CD14-positive monocyte (primary cell): ENCODE measurements around the gene GARIN3. TPM values are rescaled to one million over a fixed set of nuclear protein-coding genes. Genes with fewer than 3 reads are reported as not detected.

Source experiments
- DNase-seq, 3 donors: peaks; one replicate each; pipeline ENCODE4 v3.0.0-alpha.2; 2011 to 2022
- H2AFZ ChIP-seq: 2 replicates; pipeline ENCODE4 v1.6.0; 2012; ENCODE audit warnings: mild to moderate bottlenecking, low read depth, low read length, inconsistent platforms; ENCODE audit not compliant: insufficient read depth, poor library complexity, severe bottlenecking
- H3K27ac ChIP-seq, 2 donors: 1 replicate in 1 of 2; 2 replicates in 1 of 2; pipeline ENCODE4 v1.5.1; 2012 to 2013; ENCODE audit warnings: low read length in 2 of 2, control low read depth in 1 of 2, inconsistent platforms in 1 of 2, low read depth in 1 of 2, mild to moderate bottlenecking in 1 of 2
- H3K27me3 ChIP-seq, 2 donors: one replicate each; pipeline versions ENCODE4 v1.6.0 to v1.6.1; 2011 to 2013; ENCODE audit warnings: low read length in 2 of 2; ENCODE audit not compliant: control insufficient read depth in 2 of 2, insufficient read depth in 2 of 2
- H3K36me3 ChIP-seq, 2 donors: replicated peaks in 1 of 2; 1 replicate in 1 of 2; 2 replicates in 1 of 2; pipeline versions ENCODE4 v1.5.1 to v1.6.1; 2012 to 2013; ENCODE audit warnings: low read length in 2 of 2, control low read depth in 1 of 2, inconsistent platforms in 1 of 2, mild to moderate bottlenecking in 1 of 2; ENCODE audit not compliant: insufficient read depth in 2 of 2, control insufficient read depth in 1 of 2
- H3K4me1 ChIP-seq, 2 donors: 1 replicate in 1 of 2; 2 replicates in 1 of 2; pipeline versions ENCODE4 v1.5.1 to v1.6.1; 2012 to 2013; ENCODE audit warnings: low read length in 2 of 2, control low read depth in 1 of 2, inconsistent platforms in 1 of 2, mild to moderate bottlenecking in 1 of 2, moderate library complexity in 1 of 2; ENCODE audit not compliant: insufficient read depth in 2 of 2, control insufficient read depth in 1 of 2
- H3K4me2 ChIP-seq: replicated peaks from 2 replicates; pipeline ENCODE3; 2012; ENCODE audit warnings: low read length, moderate library complexity, mild to moderate bottlenecking; ENCODE audit not compliant: poor library complexity, severe bottlenecking; ENCODE audit errors: extremely low read depth
- H3K4me3 ChIP-seq, 3 experiments: fragments of 200-600 bp in 1 of 3; sonication (generic) in 1 of 3; replicated peaks in 1 of 3; 1 replicate in 2 of 3; 2 replicates in 1 of 3; pipeline ENCODE4 v1.5.1; 2011 to 2013; ENCODE audit warnings: low read length in 3 of 3, mild to moderate bottlenecking in 3 of 3, control low read depth in 2 of 3, low read depth in 2 of 3, inconsistent platforms in 1 of 3, moderate library complexity in 1 of 3
- H3K79me2 ChIP-seq: 2 replicates; pipeline ENCODE4 v1.6.0; 2012; ENCODE audit warnings: mild to moderate bottlenecking, control low read depth, inconsistent platforms, low read length, moderate library complexity; ENCODE audit not compliant: insufficient read depth
- H3K9ac ChIP-seq: 2 replicates; pipeline ENCODE4 v1.6.0; 2017; ENCODE audit warnings: low read length, mild to moderate bottlenecking; ENCODE audit not compliant: insufficient read depth, poor library complexity, severe bottlenecking
- H3K9me3 ChIP-seq, 2 donors: replicated peaks in 1 of 2; 1 replicate in 1 of 2; 2 replicates in 1 of 2; pipeline versions ENCODE4 v1.5.1 to v1.6.1; 2012 to 2013; ENCODE audit warnings: low read length in 2 of 2, control low read depth in 1 of 2; ENCODE audit not compliant: control insufficient read depth in 1 of 2, insufficient read depth in 1 of 2
- H4K20me1 ChIP-seq: 2 replicates; pipeline ENCODE4 v1.6.0; 2012; ENCODE audit warnings: mild to moderate bottlenecking, low read length, control low read depth, moderate library complexity; ENCODE audit not compliant: insufficient read depth
- H3K27ac Mint-ChIP-seq, 7 donors: one replicate each; pipeline ENCODE4 v1.8.0; 2020; ENCODE audit warnings: mild to moderate bottlenecking in 7 of 7, mixed read lengths in 7 of 7, moderate library complexity in 6 of 7, inconsistent platforms in 2 of 7
- H3K27me3 Mint-ChIP-seq, 3 donors: one replicate each; pipeline ENCODE4 v1.8.0; 2021 to 2022; ENCODE audit warnings: low read depth in 3 of 3, mild to moderate bottlenecking in 3 of 3, mixed read lengths in 3 of 3, moderate library complexity in 3 of 3, inconsistent platforms in 1 of 3
- H3K36me3 Mint-ChIP-seq, 2 donors: one replicate each; pipeline ENCODE4 v1.8.0; 2020; ENCODE audit warnings: mixed read lengths in 2 of 2, inconsistent platforms in 1 of 2, mild to moderate bottlenecking in 1 of 2
- H3K4me1 Mint-ChIP-seq: one replicate; pipeline ENCODE4 v1.8.0; 2020; ENCODE audit warnings: mild to moderate bottlenecking, mixed read lengths
- H3K4me3 Mint-ChIP-seq, 2 donors: one replicate each; pipeline ENCODE4 v1.8.0; 2020; ENCODE audit warnings: mild to moderate bottlenecking in 2 of 2, mixed read lengths in 2 of 2, moderate library complexity in 1 of 2
- H3K9me3 Mint-ChIP-seq, 7 donors: one replicate each; pipeline ENCODE4 v1.8.0; 2020 to 2022; ENCODE audit warnings: mixed read lengths in 7 of 7, mild to moderate bottlenecking in 6 of 7, moderate library complexity in 6 of 7, inconsistent platforms in 2 of 7
- WGBS: methylation state at CpG from one replicate; pipeline ENCODE4 v1.1.5; 2013; ENCODE audit warnings: missing lambda C conversion rate; ENCODE audit not compliant: insufficient coverage; 5-methylcytosine and 5-hydroxymethylcytosine counted together
- intact Hi-C, 2 donors: fragments of 100-400 bp; cut with micrococcal nuclease; formaldehyde crosslinking; loops; one replicate each; pipeline versions ENCODE4 v1.15.0 to v1.15.1; 2023
- polyA plus RNA-seq, 3 donors: library from polyadenylated mRNA; depleted of rRNA in 1 of 3; unstranded in 2 of 3; stranded (reverse) in 1 of 3; fragments of 300-500 nt in 2 of 3; fragments of >200 nt in 1 of 3; fragmentation: Illumina TruSeq in 2 of 3; gene quantifications; 1 replicate in 2 of 3; 2 replicates in 1 of 3; pipeline ENCODE4 v1.2.3, GENCODE V29; 2012 to 2021
- TF ChIP-seq, protein P1 (sequence below): fragments of 200-600 bp; IDR thresholded peaks from one replicate; pipeline ENCODE4 v1.8.0; 2022; ENCODE audit warnings: antibody characterized with exemption, mild to moderate bottlenecking

Gene GARIN3
- polyA plus RNA-seq, 3 donors = not detected

DNA sequence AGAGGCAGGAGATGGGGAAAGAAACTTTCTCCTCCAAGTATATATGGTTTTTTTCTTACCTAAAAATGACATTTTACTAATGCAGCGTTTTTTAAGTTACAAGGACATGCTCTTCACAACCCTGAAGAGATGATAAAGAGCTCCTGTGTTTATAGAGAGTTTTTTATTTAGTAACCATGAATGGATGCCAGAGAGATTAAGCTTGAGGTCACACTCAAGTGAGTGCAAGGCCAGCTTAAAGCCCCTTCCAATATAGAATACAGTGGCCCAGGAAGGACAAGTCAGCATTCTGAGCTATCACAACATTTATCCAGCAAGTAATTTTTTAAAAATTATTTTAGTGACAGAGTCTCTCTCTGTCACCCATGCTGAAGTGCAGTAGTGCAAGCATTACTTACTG, 50.6 kb downstream of the GARIN3 start:
- intact Hi-C loops = no loop called here
- no peaks in the 10 kb centered on the region for H3K27me3 Mint-ChIP-seq
- Histone ChIP-seq H3K9me3 (peaks cover 0 to under 1% of the 10 kb centered on the region in 2 donors), H3K36me3 (no peaks in the 10 kb centered on the region), H3K79me2 (no peaks in the 10 kb centered on the region), H3K4me3 (no peak overlapping the region), H3K4me2 (no peak overlapping the region), H3K27me3 (no peaks in the 10 kb centered on the region), H3K4me1 (peaks cover 16 to 23% of the 10 kb centered on the region in 2 donors), H3K9ac (no peak overlapping the region), H2AFZ (no peak overlapping the region), H4K20me1 (no peaks in the 10 kb centered on the region), H3K27ac (no peak overlapping the region)
- H3K4me1 Mint-ChIP-seq = peaks cover 32% of the 10 kb centered on the region
- peak overlapping the region in 1 of 7 donors; percentile 74 for H3K27ac Mint-ChIP-seq
- no peak for DNase-seq
- TF ChIP-seq, protein P1, sequence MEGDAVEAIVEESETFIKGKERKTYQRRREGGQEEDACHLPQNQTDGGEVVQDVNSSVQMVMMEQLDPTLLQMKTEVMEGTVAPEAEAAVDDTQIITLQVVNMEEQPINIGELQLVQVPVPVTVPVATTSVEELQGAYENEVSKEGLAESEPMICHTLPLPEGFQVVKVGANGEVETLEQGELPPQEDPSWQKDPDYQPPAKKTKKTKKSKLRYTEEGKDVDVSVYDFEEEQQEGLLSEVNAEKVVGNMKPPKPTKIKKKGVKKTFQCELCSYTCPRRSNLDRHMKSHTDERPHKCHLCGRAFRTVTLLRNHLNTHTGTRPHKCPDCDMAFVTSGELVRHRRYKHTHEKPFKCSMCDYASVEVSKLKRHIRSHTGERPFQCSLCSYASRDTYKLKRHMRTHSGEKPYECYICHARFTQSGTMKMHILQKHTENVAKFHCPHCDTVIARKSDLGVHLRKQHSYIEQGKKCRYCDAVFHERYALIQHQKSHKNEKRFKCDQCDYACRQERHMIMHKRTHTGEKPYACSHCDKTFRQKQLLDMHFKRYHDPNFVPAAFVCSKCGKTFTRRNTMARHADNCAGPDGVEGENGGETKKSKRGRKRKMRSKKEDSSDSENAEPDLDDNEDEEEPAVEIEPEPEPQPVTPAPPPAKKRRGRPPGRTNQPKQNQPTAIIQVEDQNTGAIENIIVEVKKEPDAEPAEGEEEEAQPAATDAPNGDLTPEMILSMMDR = no peak
- H3K9me3 Mint-ChIP-seq = peaks cover 0 to 2% (median 0%) of the 10 kb centered on the region in 7 donors
- whole genome bisulfite sequencing = no CpG with 5 or more reads among the region's 1 CpG
- H3K4me3 Mint-ChIP-seq = no peak overlapping the region
- H3K36me3 Mint-ChIP-seq = no peaks in the 10 kb centered on the region

DNA sequence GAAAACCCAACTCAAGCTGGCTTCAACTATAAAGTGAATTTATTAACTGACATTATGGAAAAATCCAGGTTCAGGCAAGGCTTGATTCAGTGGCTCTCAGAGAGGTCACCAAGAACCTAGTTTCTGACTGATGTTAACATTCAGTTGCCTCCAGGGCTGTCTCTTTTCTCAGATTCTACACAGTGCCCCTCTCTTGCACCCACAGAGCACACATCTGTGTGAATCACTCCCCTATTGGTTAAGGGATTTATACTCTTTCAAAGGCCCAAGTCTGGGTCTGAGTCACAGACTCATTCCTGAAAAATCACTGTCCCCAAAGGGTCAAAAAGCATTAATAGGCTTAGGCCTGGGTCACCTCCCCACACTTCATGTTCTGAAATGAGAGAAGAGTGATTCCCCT, 51.1 kb downstream of the GARIN3 start:
- Histone ChIP-seq H3K4me3 (no peak overlapping the region), H3K4me1 (peaks cover 21 to 27% of the 10 kb centered on the region in 2 donors), H2AFZ (peak overlapping the region; percentile 27), H3K9ac (no peak overlapping the region), H3K79me2 (no peaks in the 10 kb centered on the region), H3K27ac (no peak overlapping the region), H4K20me1 (no peaks in the 10 kb centered on the region), H3K27me3 (no peaks in the 10 kb centered on the region), H3K36me3 (no peaks in the 10 kb centered on the region), H3K4me2 (no peak overlapping the region), H3K9me3 (no peaks in the 10 kb centered on the region)
- intact Hi-C loops = no loop called here
- Mint-ChIP-seq H3K27me3 (no peaks in the 10 kb centered on the region), H3K36me3 (no peaks in the 10 kb centered on the region), H3K9me3 (peaks cover 0 to 1% (median 0%) of the 10 kb centered on the region in 7 donors), H3K4me1 (peaks cover 32% of the 10 kb centered on the region), H3K4me3 (no peak overlapping the region), H3K27ac (peak overlapping the region in 3 of 7 donors; percentile 36 to 74 (median 70))
- TF ChIP-seq, protein P1 = no peak
- peak in 2 of 3 donors; percentile 21 to 31 for DNase-seq
